ENCODE results near the gene DSP. TPM values are rescaled to one million over a fixed set of nuclear protein-coding genes. Genes with fewer than 3 reads are reported as not detected.

DSP gene
- total and polyA plus RNA-seq, 2 donors from 2014 or later = 14.7 to 96.2 TPM

GRCh38 chr6:7562769-7563168, 21.3 kb downstream of the DSP start:
- Histone ChIP-seq H3K36me3 (ENCODE audit: control insufficient read depth in 2 of 3, insufficient read depth in 3 of 3, low read length in 3 of 3) (peaks cover 3 to 47% (median 27%) of the 10 kb centered on the region in 3 donors), H3K4me3 (ENCODE audit: low read length in 3 of 3) (no peak overlapping the region), H3K9me3 (ENCODE audit: control insufficient read depth in 2 of 3, insufficient read depth in 1 of 3, low read length in 3 of 3) (no peaks in the 10 kb centered on the region), H3K4me1 (ENCODE audit: control insufficient read depth in 2 of 3, insufficient read depth in 2 of 3, low read depth in 1 of 3, low read length in 3 of 3) (peaks cover 0 to 3% (median 0%) of the 10 kb centered on the region in 3 donors), H3K27me3 (ENCODE audit: control insufficient read depth, insufficient read depth, low read length) (no peaks in the 10 kb centered on the region), H3K9ac (ENCODE audit: low read length in 3 of 3) (no peak overlapping the region), H3K27ac (ENCODE audit: low read depth in 2 of 2, low read length in 2 of 2) (no peak overlapping the region)
- DNase-seq = no peak
- no peak for FAIRE-seq
- intact Hi-C loops (cut with DNase I) = no loop called here
- TF ChIP-seq CTCF (IDR thresholded peaks at IDR 0.05; ENCODE audit: borderline replicate concordance, extremely low read depth, insufficient read depth) = no peak

- peaks cover 6 to 63% (median 40%) of the 10 kb centered on the region in 3 donors for H3K36me3 ChIP-seq (ENCODE audit: control insufficient read depth in 2 of 3, insufficient read depth in 3 of 3, low read length in 3 of 3)
- DNase-seq (no peak), FAIRE-seq (no peak)
- peaks cover 0 to 1% (median 0%) of the 10 kb centered on the region in 3 donors for H3K4me1 ChIP-seq (ENCODE audit: control insufficient read depth in 2 of 3, insufficient read depth in 2 of 3, low read depth in 1 of 3, low read length in 3 of 3)
- no peaks in the 10 kb centered on the region for H3K27me3 ChIP-seq (ENCODE audit: control insufficient read depth, insufficient read depth, low read length)
- H3K4me3 ChIP-seq (ENCODE audit: low read length in 3 of 3) = no peak overlapping the region
- TF ChIP-seq CTCF (IDR thresholded peaks at IDR 0.05; ENCODE audit: borderline replicate concordance, extremely low read depth, insufficient read depth) = no peak
- no peak overlapping the region for H3K9ac ChIP-seq (ENCODE audit: low read length in 3 of 3)
- intact Hi-C loops (cut with DNase I) = no loop called here
- no peak overlapping the region for H3K27ac ChIP-seq (ENCODE audit: low read depth in 2 of 2, low read length in 2 of 2)
- no peaks in the 10 kb centered on the region for H3K9me3 ChIP-seq (ENCODE audit: control insufficient read depth in 2 of 3, insufficient read depth in 1 of 3, low read length in 3 of 3)
Observed at GRCh38 chr6:7566107-7566506, 24.6 kb downstream of the DSP start.

GRCh38 chr6:7566617-7567173, 25.2 kb downstream of the DSP start:
- intact Hi-C loops (cut with DNase I) = no loop called here
- no peak for TF ChIP-seq CTCF (IDR thresholded peaks at IDR 0.05; ENCODE audit: borderline replicate concordance, extremely low read depth, insufficient read depth)
- no peak overlapping the region for H3K9ac ChIP-seq (ENCODE audit: low read length in 3 of 3)
- no peaks in the 10 kb centered on the region for H3K27me3 ChIP-seq (ENCODE audit: control insufficient read depth, insufficient read depth, low read length)
- H3K4me3 ChIP-seq (ENCODE audit: low read length in 3 of 3) = no peak overlapping the region
- peaks cover 6 to 69% (median 40%) of the 10 kb centered on the region in 3 donors for H3K36me3 ChIP-seq (ENCODE audit: control insufficient read depth in 2 of 3, insufficient read depth in 3 of 3, low read length in 3 of 3)
- no peak for FAIRE-seq
- no peaks in the 10 kb centered on the region for H3K4me1 ChIP-seq (ENCODE audit: control insufficient read depth in 2 of 3, insufficient read depth in 2 of 3, low read depth in 1 of 3, low read length in 3 of 3)
- H3K27ac ChIP-seq (ENCODE audit: low read depth in 2 of 2, low read length in 2 of 2) = no peak overlapping the region
- no peaks in the 10 kb centered on the region for H3K9me3 ChIP-seq (ENCODE audit: control insufficient read depth in 2 of 3, insufficient read depth in 1 of 3, low read length in 3 of 3)
- no peak for DNase-seq

- DNase-seq = no peak
- TF ChIP-seq CTCF (IDR thresholded peaks at IDR 0.05; ENCODE audit: borderline replicate concordance, extremely low read depth, insufficient read depth) = no peak
- no peak overlapping the region for H3K9ac ChIP-seq (ENCODE audit: low read length in 3 of 3)
- H3K4me3 ChIP-seq (ENCODE audit: low read length in 3 of 3) = no peak overlapping the region
- H3K4me1 ChIP-seq (ENCODE audit: control insufficient read depth in 2 of 3, insufficient read depth in 2 of 3, low read depth in 1 of 3, low read length in 3 of 3) = no peaks in the 10 kb centered on the region
- H3K36me3 ChIP-seq (ENCODE audit: control insufficient read depth in 2 of 3, insufficient read depth in 3 of 3, low read length in 3 of 3) = peaks cover 6 to 82% (median 46%) of the 10 kb centered on the region in 3 donors
- no peak overlapping the region for H3K27ac ChIP-seq (ENCODE audit: low read depth in 2 of 2, low read length in 2 of 2)
- intact Hi-C loops (cut with DNase I) = no loop called here
- no peaks in the 10 kb centered on the region for H3K27me3 ChIP-seq (ENCODE audit: control insufficient read depth, insufficient read depth, low read length)
- H3K9me3 ChIP-seq (ENCODE audit: control insufficient read depth in 2 of 3, insufficient read depth in 1 of 3, low read length in 3 of 3) = no peaks in the 10 kb centered on the region
- FAIRE-seq = no peak
Observed at GRCh38 chr6:7568021-7568420, 26.6 kb downstream of the DSP start.
